DMS 273 (cell line): ENCODE data around the gene PRXL2A.
"Not testable (repeated sequence)": the region's sequence is repeated elsewhere in the genome, so short reads cannot be mapped to it uniquely, and the experiment has no call there.

Experiments
- DNase-seq: peaks from one replicate; lab custom pipeline; 2025; ENCODE audit not compliant: unreplicated experiment; lab: John Stamatoyannopoulos, UW

Gene PRXL2A

DNA sequence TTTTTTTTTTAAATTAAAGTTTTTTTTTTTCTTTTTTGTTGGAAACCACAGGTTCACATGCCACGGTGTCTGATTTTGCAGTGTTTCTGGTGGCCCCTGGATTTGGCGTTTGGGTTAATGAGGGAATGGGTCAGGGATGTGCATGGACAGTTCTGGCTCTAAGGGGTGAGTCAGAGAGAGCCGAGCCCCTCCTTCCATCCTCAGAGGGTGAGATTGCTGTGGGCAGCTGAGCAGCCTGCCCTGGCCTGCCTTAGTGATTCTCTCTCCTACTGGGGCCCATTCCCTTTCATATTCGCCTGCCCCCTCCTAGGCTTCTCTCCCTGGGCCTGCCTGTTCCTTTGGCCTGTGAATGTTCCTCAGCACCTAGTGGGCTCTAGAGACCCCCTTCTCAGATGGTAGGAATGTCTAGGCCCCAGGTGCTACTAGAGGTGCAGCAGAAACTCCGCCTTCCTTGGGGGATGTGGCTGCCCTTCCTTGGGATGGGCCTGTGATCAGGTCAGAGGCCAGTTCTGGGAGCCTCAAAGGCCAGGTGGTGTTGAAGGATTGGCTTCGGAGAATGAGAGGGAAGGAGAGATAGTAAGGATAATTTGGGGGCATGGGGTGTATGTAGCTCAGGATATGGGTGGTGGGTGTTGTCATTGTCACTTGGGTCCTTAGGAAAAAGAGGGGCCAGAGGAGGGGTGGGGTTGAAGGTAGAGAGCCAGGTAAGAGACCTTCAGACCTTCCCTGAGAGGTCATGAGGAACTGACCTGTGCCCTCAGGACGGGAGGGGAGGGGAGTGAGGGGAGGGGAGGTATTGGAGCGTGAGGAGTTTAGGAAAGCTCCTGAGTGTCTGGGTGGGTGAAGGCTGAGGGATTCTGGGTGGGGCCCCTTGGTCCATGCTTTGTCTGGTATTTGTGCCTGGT, 65.6 kb downstream of the PRXL2A start:
- DNase-seq: no peak

DNA sequence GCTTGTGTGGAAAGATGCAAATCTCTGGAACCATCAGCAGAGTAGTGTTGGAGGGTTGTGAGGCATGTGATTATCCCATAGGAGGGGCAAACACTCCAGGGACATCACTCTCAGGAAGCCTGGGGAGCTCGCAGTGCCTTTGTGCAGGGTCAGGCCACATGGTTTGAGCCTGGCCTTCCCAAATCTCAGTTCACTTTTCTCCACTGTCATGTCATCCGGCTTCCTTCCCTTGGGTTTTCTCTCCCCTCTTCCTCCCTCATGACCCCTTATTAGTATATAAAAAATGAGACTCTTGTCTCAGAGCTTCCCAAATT, 66.2 kb downstream of the PRXL2A start:
- DNase-seq: no peak

DNA sequence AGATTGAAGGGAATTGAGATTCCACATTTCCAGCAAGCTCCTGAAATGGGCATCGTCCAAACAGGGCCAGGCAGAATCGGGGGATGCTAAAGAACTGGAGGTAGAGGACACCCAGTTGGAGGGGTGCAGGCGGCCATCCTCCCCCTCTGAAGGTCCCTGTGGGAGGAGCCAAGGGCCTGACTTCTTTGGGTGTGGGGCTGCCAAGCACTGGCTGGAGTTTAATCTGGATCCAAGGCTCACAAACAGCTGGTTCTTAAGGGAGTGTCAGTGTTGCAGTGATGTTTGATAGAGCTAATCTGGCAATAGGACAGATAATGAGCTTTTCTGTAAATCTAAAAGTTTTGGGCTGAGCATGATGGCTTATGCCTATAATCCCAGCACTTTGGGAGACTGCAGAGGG, 66.6 kb downstream of the PRXL2A start:
- DNase-seq: no peak

DNA sequence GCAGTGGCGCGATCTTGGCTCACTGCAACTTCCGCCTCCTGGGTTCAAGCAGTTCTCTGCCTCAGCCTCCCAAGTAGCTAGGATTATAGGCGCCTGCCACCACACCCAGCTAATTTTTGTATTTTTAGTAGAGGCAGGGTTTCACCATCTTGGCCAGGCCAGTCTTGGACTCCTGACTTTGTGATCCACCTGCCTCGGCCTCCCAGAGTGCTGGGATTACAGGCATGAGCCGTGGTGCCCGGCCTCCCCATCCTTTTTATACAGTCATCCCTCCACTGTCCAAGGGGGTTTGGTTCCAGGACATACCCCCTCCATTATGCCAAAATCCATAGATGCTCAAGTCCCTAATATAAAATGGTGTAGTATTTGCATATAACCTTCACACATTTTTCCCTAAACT, 67.3 kb downstream of the PRXL2A start:
- DNase-seq: not testable (repeated sequence)

DNA sequence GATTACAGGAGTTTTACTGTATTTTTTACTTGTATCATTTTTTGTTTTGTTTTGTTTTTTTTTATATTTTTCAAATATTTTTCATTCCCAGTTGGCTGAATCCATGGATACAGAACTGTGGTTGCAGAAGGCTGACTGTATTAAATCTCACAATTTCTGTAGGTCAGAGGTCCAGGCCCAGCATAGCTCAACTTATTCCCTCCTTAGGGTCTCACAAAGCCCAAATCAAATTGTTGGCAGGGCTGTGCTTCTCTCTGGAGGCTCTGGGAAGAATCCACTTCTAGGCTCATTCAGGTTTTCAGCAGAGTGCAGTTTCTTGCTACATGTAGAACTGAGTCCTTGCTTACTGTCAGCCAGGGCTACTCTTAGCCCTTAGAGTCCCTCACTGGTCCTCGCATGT, 68.3 kb downstream of the PRXL2A start:
- DNase-seq: no peak

DNA sequence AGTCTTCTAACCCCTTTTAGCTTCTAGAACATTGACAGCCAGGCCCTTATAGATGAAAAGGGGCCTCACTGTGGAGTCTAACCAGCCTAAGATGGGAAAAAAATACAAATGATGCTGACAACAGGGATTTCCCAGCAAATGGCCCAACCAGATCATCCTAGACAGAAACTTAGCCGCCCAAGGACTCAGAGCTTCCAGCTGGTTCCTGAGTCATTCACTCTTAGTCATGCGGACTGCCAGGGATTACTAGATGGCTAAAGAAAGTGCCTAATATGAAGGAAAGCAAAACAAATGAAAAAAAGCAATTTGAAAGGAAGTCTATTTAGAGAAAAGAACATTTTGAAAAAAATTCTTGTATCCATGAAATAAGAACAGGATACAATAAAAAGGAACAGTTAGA, 69.5 kb downstream of the PRXL2A start:
- DNase-seq: no peak

DNA sequence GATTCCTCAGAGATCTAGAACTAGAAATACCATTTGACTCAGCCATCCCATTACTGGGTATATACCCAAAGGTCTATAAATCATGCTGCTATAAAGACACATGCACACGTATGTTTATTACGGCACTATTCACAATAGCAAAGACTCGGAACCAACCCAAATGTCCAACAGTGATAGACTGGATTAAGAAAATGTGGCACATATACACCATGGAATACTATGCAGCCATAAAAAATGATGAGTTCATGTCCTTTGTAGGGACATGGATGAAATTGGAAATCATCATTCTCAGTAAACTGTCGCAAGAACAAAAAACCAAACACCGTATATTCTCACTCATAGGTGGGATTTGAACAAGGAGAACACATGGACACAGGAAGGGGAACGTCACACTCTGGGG, 72.0 kb downstream of the PRXL2A start:
- DNase-seq: not testable (repeated sequence)

DNA sequence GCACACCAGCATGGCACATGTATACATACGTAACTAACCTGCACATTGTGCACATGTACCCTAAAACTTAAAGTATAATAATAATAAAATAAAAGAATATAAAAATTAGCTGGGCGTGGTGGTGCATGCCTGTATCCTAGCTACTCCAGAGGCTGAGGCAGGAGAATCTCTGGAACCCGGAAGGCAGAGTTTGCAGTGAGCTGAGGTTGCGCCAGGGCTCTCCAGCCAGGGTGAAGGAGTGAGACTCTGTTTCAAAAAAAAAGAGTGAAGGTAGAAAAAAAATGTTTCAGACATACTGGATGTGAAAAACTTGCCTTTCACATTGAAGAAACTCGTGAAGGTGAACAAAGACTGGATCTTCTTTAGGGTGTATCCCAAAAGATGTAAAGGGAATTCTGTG, 72.5 kb downstream of the PRXL2A start:
- DNase-seq: no peak

DNA sequence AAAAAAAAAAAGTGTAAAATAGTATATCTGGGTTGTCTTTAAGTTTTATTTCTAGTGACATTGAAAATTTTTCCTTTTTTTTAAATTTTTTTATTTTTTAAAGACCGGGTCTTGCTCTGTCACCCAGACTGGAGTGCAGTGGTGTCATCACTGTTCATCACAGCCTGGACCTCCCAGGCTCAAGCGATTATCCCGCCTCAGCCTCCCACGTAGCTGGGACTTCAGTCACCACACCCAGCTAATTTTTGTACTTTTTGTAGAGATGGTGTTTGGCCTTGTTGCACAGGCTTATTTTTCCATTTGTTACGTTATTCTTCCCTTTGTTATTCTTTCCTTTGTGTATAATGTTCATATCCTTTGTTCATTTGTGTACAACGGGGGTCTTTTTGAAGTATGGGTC, 75.9 kb downstream of the PRXL2A start:
- DNase-seq: no peak

DNA sequence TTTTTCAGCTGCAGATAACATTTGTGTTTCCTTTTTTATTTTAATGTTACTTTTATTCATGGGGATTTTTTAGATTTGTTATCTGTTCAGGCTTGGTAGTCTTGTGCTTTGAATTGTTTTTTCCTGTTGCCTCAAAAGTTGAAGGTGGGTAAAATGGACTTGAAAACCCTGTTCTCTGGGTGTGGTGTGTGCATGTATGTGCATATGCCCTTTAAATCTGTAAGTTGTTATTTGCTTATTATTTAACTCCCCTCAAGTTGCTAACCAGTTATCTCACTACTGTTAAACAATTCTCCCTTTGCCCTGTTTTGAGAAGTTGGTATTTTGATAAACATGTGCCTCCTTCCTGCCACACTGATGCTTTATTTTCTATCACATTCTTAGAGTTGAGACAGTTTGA, 76.3 kb downstream of the PRXL2A start:
- no peak for DNase-seq

DNA sequence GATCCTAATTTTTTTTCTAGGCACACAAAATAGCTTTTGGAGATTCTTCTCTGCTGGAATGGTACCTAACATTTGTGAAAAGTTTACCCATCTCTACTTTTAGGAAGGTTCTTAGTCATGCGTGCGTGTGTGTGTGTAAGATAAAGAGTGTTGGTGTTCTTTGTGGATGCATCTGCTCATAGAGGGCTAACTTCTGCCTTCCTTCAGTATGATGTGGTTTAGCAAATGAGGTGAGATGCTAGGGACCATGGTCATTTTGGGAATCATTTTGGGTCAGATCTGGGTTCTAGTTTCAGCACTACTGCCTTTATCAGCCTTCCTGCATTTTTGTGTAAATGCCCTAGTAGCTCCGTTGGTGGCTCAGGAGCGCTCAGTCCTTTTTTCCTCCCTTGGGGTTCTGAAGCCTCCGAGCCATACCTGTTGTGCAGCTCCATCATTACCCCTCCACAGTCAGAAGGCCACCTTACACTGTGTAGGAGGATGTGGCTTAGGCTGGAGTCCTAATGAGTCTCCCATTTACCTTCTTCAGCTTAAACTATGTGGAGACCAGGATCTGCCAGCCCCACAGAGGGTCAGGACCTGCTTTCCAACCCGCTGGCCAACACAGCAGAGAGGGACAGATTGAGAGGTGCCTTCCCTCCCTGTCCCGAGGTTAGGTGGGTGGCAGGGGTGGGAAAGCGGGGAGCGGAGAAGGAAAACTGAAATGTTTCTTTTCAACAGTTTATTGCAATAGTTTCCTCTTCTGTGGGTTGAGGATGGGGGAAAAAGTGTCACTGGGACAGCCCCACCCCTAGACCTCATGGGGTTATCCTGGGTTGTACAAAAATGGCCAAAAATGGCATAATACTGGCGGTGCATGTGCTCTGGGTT, 77.0 kb downstream of the PRXL2A start:
- DNase-seq: no peak

DNA sequence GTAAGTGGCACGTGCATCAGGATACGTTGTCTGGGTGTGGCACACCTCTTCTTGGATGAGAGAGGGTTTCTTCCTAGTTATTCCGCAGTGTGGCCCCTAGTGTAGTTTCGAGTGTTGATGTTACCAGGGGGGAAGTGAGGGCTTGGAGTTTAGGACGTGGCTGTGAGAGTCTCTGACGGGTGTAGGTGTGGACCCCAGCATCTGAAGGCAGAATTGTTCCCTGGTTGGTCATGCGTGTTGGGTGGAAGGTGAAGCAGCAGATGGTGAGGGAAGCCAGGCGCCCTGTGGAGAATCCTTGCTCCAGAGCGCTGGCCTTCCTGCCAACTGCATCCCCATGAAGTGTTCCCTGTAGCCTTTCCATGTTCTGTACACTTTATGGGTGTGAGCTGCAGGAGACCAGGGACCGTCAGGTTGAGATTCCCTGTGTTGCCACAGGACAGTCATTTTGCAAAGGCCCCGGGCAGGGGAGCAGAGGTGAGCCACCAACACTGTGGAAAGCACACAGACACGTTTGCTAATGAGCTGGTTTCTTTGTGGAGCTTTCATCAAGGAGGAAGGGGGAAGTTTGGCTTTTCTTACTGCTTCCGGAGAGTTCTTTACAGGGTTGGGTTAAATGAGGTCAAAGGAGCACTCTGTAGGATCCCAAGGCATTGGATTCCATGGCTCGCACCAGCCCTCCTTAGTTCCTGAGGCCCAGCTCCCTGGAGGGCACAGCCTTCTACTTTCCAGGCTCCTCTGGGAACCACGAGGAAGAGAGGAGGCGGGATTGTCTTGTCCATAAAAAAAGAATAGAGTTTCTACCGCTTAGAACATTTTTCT, 77.8 kb downstream of the PRXL2A start:
- peak; percentile 20 for DNase-seq
